GM21825 (cell line): ENCODE measurements around the gene INPP5D.
"Not testable (repeated sequence)": the region's sequence is repeated elsewhere in the genome, so short reads cannot be mapped to it uniquely, and the experiment has no call there.

Experiments used
- ATAC-seq: cut with Tn5 transposase; IDR thresholded peaks from one replicate; pipeline ENCODE4 v1.9.1; 2021; ENCODE audit warnings: mild to moderate bottlenecking, moderate library complexity; ENCODE audit not compliant: unreplicated experiment

The INPP5D gene

GRCh38 chr2:233165895-233166661 is 105.9 kb downstream of the INPP5D start:
- no peak for ATAC-seq

GRCh38 chr2:233168445-233168844 is 108.3 kb downstream of the INPP5D start:
- ATAC-seq, result no peak

GRCh38 chr2:233168919-233169318 is 108.8 kb downstream of the INPP5D start:
- no peak for ATAC-seq

GRCh38 chr2:233171344-233171743 is 111.2 kb downstream of the INPP5D start:
- no peak for ATAC-seq

GRCh38 chr2:233173115-233173514 is 113.0 kb downstream of the INPP5D start:
- no peak for ATAC-seq

- ATAC-seq, result no peak
These were observed 114.0 kb downstream of the INPP5D start for GRCh38 chr2:233174137-233174536.

- no peak for ATAC-seq
These were observed 119.1 kb downstream of the INPP5D start for GRCh38 chr2:233178994-233179847.

- no peak for ATAC-seq
These were observed 119.8 kb downstream of the INPP5D start for GRCh38 chr2:233179848-233180366.

GRCh38 chr2:233183869-233184418 is 123.8 kb downstream of the INPP5D start:
- ATAC-seq, result no peak

GRCh38 chr2:233184669-233185068 is 124.5 kb downstream of the INPP5D start:
- no peak for ATAC-seq

- ATAC-seq, result no peak
These were observed 125.2 kb downstream of the INPP5D start for GRCh38 chr2:233185330-233185729.

- peak; percentile 39 for ATAC-seq
These were observed 125.8 kb downstream of the INPP5D start for GRCh38 chr2:233185963-233186362.

- ATAC-seq, result no peak
These were observed 126.7 kb downstream of the INPP5D start for GRCh38 chr2:233186851-233187250.

GRCh38 chr2:233189025-233189424 is 128.9 kb downstream of the INPP5D start:
- ATAC-seq, result no peak

GRCh38 chr2:233191016-233191415 is 130.9 kb downstream of the INPP5D start:
- ATAC-seq, result not testable (repeated sequence)

- no peak for ATAC-seq
These were observed 133.6 kb downstream of the INPP5D start for GRCh38 chr2:233193738-233194137.

GRCh38 chr2:233195027-233195426 is 134.9 kb downstream of the INPP5D start:
- ATAC-seq, result no peak

- no peak for ATAC-seq
These were observed 136.9 kb downstream of the INPP5D start for GRCh38 chr2:233197022-233197421.

GRCh38 chr2:233198026-233198425 is 137.9 kb downstream of the INPP5D start:
- ATAC-seq, result no peak

GRCh38 chr2:233199870-233200269 is 139.7 kb downstream of the INPP5D start:
- no peak for ATAC-seq

GRCh38 chr2:233200790-233201189 is 140.6 kb downstream of the INPP5D start:
- ATAC-seq, result not testable (repeated sequence)
